ENCODE data around the gene CYP2A7. TPM values are rescaled to one million over a fixed set of nuclear protein-coding genes. Genes with fewer than 3 reads are reported as not detected.
"Not testable (repeated sequence)": the region's sequence is repeated elsewhere in the genome, so short reads cannot be mapped to it uniquely, and the experiment has no call there.

The CYP2A7 gene
- total RNA-seq, 1 experiment from 2014 or later, result not detected

- CTCF ChIA-PET; H3K36me3 ChIP-seq (ENCODE audit: control insufficient read depth, insufficient read depth, low read length); POLR2A ChIA-PET; DNase-seq (ENCODE audit: low read depth, low spot score); H3K9me3 ChIP-seq (ENCODE audit: control insufficient read depth, insufficient read depth, low read depth, low read length); H3K27ac ChIP-seq (ENCODE audit: low read length); BruUV-seq (replicated peaks); intact Hi-C loops (cut with micrococcal nuclease; ENCODE audit: unreplicated experiment); H3K4me3 ChIP-seq (ENCODE audit: low read depth in 2 of 2, low read length in 2 of 2); ATAC-seq; H3K27me3 ChIP-seq (ENCODE audit: control insufficient read depth, insufficient read depth, low read length); H3K4me1 ChIP-seq (ENCODE audit: control insufficient read depth, insufficient read depth, low read length); in situ Hi-C loops (cut with HindIII; ENCODE audit: low pct_unique_long_range_greater_than_20kb, low sequenced_read_pairs): not testable (repeated sequence)
These were observed 38.9 kb downstream of the CYP2A7 start for GRCh38 chr19:40842997-40843652.

GRCh38 chr19:40842012-40842411, 40.0 kb downstream of the CYP2A7 start:
- H3K9me3 ChIP-seq (ENCODE audit: control insufficient read depth, insufficient read depth, low read depth, low read length); H3K27me3 ChIP-seq (ENCODE audit: control insufficient read depth, insufficient read depth, low read length); CTCF ChIA-PET; H3K4me1 ChIP-seq (ENCODE audit: control insufficient read depth, insufficient read depth, low read length); POLR2A ChIA-PET; intact Hi-C loops (cut with micrococcal nuclease; ENCODE audit: unreplicated experiment); BruUV-seq (replicated peaks); H3K27ac ChIP-seq (ENCODE audit: low read length); in situ Hi-C loops (cut with HindIII; ENCODE audit: low pct_unique_long_range_greater_than_20kb, low sequenced_read_pairs); DNase-seq (ENCODE audit: low read depth, low spot score); ATAC-seq; H3K36me3 ChIP-seq (ENCODE audit: control insufficient read depth, insufficient read depth, low read length); H3K4me3 ChIP-seq (ENCODE audit: low read depth in 2 of 2, low read length in 2 of 2): not testable (repeated sequence)

GRCh38 chr19:40838477-40838876, 43.6 kb downstream of the CYP2A7 start:
- ATAC-seq; intact Hi-C loops (cut with micrococcal nuclease; ENCODE audit: unreplicated experiment); H3K4me1 ChIP-seq (ENCODE audit: control insufficient read depth, insufficient read depth, low read length); BruUV-seq (replicated peaks); CTCF ChIA-PET; H3K9me3 ChIP-seq (ENCODE audit: control insufficient read depth, insufficient read depth, low read depth, low read length); H3K27ac ChIP-seq (ENCODE audit: low read length); H3K27me3 ChIP-seq (ENCODE audit: control insufficient read depth, insufficient read depth, low read length); H3K36me3 ChIP-seq (ENCODE audit: control insufficient read depth, insufficient read depth, low read length); H3K4me3 ChIP-seq (ENCODE audit: low read depth in 2 of 2, low read length in 2 of 2); DNase-seq (ENCODE audit: low read depth, low spot score); in situ Hi-C loops (cut with HindIII; ENCODE audit: low pct_unique_long_range_greater_than_20kb, low sequenced_read_pairs): not testable (repeated sequence)
- POLR2A ChIA-PET, result interaction anchor here (0.7 kb wide), 1 partner anchor 309 kb away, joined by 10 read pairs; no protein-coding TSS in a partner anchor

GRCh38 chr19:40836754-40837429, 45.1 kb downstream of the CYP2A7 start:
- H3K4me3 ChIP-seq (ENCODE audit: low read depth in 2 of 2, low read length in 2 of 2), result no peak overlapping the region
- H3K36me3 ChIP-seq (ENCODE audit: control insufficient read depth, insufficient read depth, low read length), result no peaks in the 10 kb centered on the region
- no peak overlapping the region for H3K27ac ChIP-seq (ENCODE audit: low read length)
- ChIA-PET CTCF (no interaction called here), POLR2A (no interaction called here)
- TF ChIP-seq TCF7L2 (IDR thresholded peaks at IDR 0.05; ENCODE audit: low read depth, low read length), result no peak
- no peak for TF ChIP-seq REST (IDR thresholded peaks at IDR 0.05; ENCODE audit: insufficient read depth in 1 of 2, low read depth in 2 of 2, low read length in 1 of 2)
- TF ChIP-seq SIN3A (IDR thresholded peaks at IDR 0.05; ENCODE audit: borderline replicate concordance, insufficient read depth, low read depth, low read length), result no peak
- TF ChIP-seq CTCF (IDR thresholded peaks at IDR 0.05), result no peak
- TF ChIP-seq POLR2AphosphoS5 (IDR thresholded peaks at IDR 0.05; ENCODE audit: low read depth, low read length), result no peak
- H3K4me1 ChIP-seq (ENCODE audit: control insufficient read depth, insufficient read depth, low read length), result no peaks in the 10 kb centered on the region
- H3K9me3 ChIP-seq (ENCODE audit: control insufficient read depth, insufficient read depth, low read depth, low read length), result no peaks in the 10 kb centered on the region
- BruUV-seq (replicated peaks), result no TSS peak
- ATAC-seq (no peak), DNase-seq (ENCODE audit: low read depth, low spot score) (no peak)
- in situ Hi-C loops (cut with HindIII; ENCODE audit: low pct_unique_long_range_greater_than_20kb, low sequenced_read_pairs), result no loop called here
- H3K27me3 ChIP-seq (ENCODE audit: control insufficient read depth, insufficient read depth, low read length), result no peaks in the 10 kb centered on the region
- intact Hi-C loops (cut with micrococcal nuclease; ENCODE audit: unreplicated experiment), result no loop called here

- H3K9me3 ChIP-seq (ENCODE audit: control insufficient read depth, insufficient read depth, low read depth, low read length); POLR2A ChIA-PET; in situ Hi-C loops (cut with HindIII; ENCODE audit: low pct_unique_long_range_greater_than_20kb, low sequenced_read_pairs); DNase-seq (ENCODE audit: low read depth, low spot score); H3K27me3 ChIP-seq (ENCODE audit: control insufficient read depth, insufficient read depth, low read length); H3K36me3 ChIP-seq (ENCODE audit: control insufficient read depth, insufficient read depth, low read length); BruUV-seq (replicated peaks); H3K27ac ChIP-seq (ENCODE audit: low read length); H3K4me3 ChIP-seq (ENCODE audit: low read depth in 2 of 2, low read length in 2 of 2); ATAC-seq; intact Hi-C loops (cut with micrococcal nuclease; ENCODE audit: unreplicated experiment); H3K4me1 ChIP-seq (ENCODE audit: control insufficient read depth, insufficient read depth, low read length): not testable (repeated sequence)
- CTCF ChIA-PET, result interaction anchor here (0.6 kb wide), 1 partner anchor 31 kb away, joined by 5 read pairs; no protein-coding TSS in a partner anchor
These were observed 48.1 kb downstream of the CYP2A7 start for GRCh38 chr19:40833728-40834533.
